T-helper 2 cell treated with Interferon-gamma antibody and Interleukin-4, amounts not matched to agents 100 ng/mL and 5 ng/mL, for 36 hours (primary cell): ENCODE data around the gene ARHGAP42. TPM values are rescaled to one million over a fixed set of nuclear protein-coding genes. Genes with fewer than 3 reads are reported as not detected.

Experiments used
- intact Hi-C: fragments of 100-400 bp; cut with micrococcal nuclease; formaldehyde crosslinking; loops from one replicate; pipeline ENCODE4 v1.15.1; 2023
- total RNA-seq: library from RNA; stranded (reverse); gene quantifications from 2 replicates; pipeline ENCODE4 v1.2.3, GENCODE V29; 2022

The ARHGAP42 gene
- total RNA-seq, 1 donor from 2014 or later, result 0.16 TPM

DNA sequence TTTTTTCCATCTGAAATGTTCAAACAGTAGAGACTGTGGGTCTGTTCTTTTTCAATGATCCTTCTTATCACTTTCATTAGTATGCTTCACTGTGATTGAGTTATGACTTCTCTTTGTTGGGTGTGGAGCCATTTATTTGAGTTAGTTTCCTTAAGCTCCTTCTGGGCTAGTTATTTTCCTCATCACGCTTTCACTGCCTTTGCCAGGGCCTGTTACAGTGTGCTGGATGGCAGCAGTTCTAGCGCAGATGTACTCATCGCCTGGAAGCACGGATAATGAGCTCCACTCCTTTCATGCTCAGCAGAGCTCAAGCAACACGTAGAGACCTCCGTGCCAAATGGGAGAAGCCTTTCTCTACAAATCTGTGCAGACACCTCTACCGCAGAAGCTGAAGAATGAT lies 7.0 kb upstream of the ARHGAP42 start:
- intact Hi-C loops, result loop anchor here (5.0 to 10.0 kb wide), 2 partner anchors 175 to 252 kb away; no protein-coding TSS in a partner anchor

GRCh38 chr11:100681064-100681502 lies 6.0 kb upstream of the ARHGAP42 start:
- intact Hi-C loops, result loop anchor here (5.0 to 10.0 kb wide), 2 partner anchors 174 to 251 kb away; no protein-coding TSS in a partner anchor

DNA sequence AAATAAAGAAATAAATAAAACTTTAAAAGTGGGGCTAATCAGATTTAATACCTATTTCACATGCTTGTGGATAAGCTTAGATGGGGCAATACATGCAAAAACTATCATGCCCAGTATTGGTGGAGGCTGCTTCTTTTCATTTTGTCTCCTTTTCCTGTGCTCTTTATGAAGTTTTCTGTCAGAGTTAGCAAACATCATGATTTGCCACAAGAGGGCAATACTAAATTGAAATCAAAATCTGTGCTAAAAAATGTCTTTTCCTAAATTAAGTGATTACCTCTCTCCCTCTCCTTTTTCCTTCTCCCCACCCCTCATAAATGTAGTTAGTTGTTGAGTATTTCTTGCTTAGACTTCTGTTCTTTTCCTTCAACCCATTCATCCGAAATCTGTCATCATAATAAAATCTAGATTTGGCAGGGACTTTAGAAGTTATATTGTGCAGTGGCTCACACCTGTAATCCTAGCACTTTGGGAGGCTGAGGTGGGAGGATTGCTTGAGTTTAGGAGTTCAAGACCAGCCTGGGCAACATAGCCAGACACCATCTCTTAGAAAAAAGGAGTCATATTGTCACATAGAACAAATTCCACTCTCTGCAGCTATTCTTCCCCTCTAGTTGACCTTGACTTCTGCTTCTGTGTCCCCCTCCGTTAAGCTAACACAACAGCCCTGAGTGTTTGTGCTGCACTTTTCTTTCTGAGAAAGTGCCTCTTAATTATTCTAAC lies 4.7 kb upstream of the ARHGAP42 start:
- intact Hi-C loops, result loop anchor here (5.0 to 10.0 kb wide), 2 partner anchors 172 to 250 kb away; no protein-coding TSS in a partner anchor

DNA sequence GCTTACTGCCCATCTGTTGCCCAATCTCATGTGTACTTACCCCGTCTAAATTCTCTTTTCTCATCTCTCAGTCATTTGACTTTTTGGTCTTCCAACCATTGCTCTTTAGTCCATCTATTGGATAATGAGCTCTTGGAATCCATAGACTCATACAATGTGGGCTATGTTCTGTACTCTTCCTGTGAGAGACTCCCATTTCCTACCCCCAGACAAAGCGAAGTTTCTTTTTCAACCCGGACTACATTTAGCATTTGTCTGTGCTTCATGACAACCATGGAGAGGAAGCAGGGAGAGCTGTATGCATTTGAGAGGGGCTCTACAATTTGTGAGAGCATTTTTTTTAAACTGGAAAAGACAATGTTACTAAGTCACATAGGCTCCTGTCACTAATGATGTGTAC lies 4.0 kb upstream of the ARHGAP42 start:
- intact Hi-C loops, result loop anchor here (5.0 to 10.0 kb wide), 2 partner anchors 172 to 249 kb away; no protein-coding TSS in a partner anchor

- intact Hi-C loops, result loop anchor here (5.0 to 10.0 kb wide), 2 partner anchors 170 to 248 kb away; no protein-coding TSS in a partner anchor
Measured at GRCh38 chr11:100684101-100685065, 2.7 kb upstream of the ARHGAP42 start.

- intact Hi-C loops, result loop anchor here (10.0 kb wide), 1 partner anchor 168 kb away; no protein-coding TSS in a partner anchor
Measured at GRCh38 chr11:100686476-100687053, 523 bp upstream of the ARHGAP42 start.

- intact Hi-C loops, result loop anchor here (10.0 kb wide), 1 partner anchor 167 kb away; no protein-coding TSS in a partner anchor
Measured at GRCh38 chr11:100687630-100688395, 725 bp downstream of the ARHGAP42 start.

DNA sequence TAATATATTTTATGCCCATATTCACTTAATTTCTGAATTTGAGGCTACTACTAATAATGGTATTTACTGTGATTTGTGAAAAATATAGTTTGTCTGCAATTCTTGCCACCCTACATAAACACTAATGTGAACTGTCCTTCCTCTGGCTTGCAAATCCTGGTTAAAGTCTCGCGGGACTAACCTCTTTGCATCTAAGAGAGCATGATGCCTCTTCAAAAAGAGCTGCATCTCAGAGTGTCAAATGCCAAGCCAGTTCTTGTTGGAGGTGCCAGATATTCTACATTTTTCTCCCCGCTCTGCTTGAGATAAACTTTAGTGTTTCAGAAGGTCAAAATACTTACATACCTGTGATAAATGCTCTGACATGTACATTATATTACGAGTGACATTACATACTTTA lies 2.1 kb downstream of the ARHGAP42 start:
- intact Hi-C loops, result loop anchor here (10.0 kb wide), 1 partner anchor 166 kb away; no protein-coding TSS in a partner anchor

DNA sequence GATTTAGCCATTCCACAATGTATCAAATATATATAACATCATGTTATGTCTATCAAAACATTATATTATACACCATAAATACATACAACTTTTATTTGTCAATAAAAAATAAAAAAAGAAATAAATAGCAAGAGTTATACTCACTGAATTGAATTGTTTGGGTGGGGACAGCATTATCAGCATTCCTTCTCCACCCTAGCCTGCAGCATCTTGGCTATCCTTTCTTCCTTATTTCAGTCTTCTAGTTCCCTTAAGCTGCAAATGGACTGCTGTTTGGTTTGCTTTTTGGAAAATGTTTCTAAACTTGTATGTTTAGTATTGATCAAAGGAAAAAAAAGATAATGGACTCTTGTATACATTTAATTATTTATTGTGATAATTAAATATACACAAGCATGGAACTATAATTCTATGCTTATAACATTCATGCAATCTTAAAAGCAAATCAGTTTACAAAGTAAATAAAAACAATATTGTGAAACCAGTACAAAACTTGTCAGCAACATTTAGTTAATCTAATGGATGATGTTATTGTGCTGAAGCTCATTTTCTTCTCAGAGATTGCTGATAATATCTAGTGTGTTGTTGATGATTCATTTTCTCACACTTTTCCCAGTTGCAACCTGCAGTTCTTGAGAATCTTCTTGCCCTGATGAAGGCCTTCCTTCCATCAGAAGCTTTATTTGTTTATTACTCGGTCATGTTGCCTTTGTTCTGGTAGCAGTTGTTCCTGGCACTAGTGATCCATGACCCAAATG lies 5.0 kb downstream of the ARHGAP42 start:
- intact Hi-C loops, result no loop called here

- intact Hi-C loops, result no loop called here
Measured at GRCh38 chr11:100695911-100696310, 8.8 kb downstream of the ARHGAP42 start.

DNA sequence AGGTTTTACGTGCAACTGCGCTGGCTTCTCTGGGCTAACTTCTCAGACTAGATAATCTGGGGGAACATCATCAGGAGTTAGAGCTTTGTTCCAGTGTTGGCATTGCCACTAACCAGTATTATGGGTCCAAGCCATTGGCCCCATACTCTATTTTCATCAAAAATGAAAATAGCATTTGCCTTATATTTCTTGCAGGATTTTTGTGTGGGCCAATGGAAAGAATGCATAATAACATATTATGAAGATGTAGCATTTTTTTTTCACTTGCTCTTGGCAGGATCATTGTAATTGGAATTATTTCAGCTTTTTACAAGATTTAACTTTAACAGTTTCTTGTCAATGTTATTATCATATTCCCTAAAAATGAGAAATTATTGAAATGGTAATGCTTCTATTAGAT lies 16.1 kb downstream of the ARHGAP42 start:
- intact Hi-C loops, result no loop called here

GRCh38 chr11:100703801-100704575 lies 16.9 kb downstream of the ARHGAP42 start:
- intact Hi-C loops, result no loop called here

DNA sequence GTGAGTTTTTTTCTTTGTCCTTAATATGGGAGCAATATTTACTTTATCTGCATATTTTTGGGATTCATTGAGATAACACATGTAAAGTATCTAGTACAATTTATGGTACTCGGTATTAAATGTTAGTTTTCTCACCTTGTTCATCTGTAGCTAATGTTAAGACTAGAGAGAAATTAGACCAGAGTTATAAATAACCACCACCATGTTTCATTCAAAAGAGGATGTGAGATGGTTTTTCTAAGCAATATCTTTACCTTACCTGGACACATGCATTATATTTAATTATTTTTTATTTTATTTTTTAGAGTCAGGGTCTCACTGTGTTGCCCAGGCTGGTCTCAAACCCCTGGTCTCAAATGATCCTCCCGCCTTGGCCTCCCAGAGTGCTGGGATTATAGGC lies 18.4 kb downstream of the ARHGAP42 start:
- intact Hi-C loops, result no loop called here

DNA sequence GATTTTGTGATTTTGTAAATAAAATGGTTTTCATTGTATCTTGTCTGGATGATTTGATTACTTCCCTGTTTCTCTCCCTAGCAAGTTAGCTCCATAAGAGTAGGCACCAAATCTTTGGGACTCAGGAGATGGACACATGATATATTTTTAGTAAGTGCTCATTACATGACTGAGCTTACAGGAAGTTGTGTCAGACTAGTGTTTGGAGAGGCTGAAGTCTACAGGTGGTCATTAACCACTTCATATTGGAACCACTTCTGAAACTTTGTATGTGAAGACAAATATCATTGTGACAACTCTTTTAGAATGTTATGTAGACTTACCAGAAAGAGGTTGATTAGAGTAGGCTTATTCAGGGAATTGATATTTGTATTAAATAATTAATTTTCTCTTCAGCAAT lies 19.1 kb downstream of the ARHGAP42 start:
- intact Hi-C loops, result no loop called here

DNA sequence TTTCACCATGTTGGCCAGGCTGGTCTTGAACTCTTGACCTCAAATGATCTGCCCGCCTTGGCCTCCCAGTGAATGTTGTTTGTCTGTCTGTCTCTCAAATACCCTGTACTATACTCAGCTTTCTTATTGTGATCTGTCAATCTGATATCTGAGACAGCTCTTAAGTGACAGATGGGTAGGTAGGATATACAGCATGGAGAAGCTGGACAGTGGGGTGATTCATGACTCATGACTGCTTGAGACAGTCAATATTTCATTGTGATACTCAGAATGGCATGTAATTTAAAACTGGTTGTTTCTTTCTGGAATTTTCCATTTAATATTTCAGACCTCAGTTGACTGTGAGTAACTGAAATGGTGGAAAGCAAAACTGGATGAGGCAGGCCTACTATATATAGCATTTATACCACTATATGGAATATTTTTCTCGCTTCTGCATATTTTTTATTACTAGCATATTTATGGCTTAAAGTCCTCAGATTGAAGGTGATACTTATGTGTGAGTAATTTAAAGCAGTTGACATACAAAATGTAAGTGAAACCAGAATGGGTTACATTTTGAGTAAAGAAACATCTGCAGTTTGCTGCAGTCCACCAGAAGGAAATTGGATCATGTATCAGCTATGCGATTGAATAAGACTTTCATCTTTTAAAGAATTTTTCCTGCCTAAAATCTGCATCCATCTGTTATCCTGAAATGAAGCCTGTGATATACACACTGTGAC lies 22.3 kb downstream of the ARHGAP42 start:
- intact Hi-C loops, result no loop called here

GRCh38 chr11:100711984-100712383 lies 24.9 kb downstream of the ARHGAP42 start:
- intact Hi-C loops, result no loop called here

DNA sequence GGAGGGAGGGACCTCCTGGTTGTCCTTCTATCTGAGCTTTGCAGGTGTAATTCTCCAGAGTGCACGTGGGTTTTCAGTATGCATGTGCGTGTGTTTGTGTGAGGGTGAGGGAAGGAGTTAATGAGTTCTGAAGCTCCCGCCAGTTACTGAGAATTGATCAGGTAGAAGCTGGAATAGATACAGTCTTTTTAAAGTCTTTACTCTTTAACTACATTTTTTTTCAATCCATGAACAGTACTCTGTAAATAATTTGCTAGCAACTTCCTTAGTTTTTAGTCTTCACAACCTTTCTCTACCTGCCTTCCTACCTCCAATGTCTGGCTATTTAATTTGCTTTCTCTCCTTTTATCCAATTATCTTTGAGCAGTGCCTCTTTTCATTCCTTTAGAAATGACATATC lies 25.5 kb downstream of the ARHGAP42 start:
- intact Hi-C loops, result no loop called here

DNA sequence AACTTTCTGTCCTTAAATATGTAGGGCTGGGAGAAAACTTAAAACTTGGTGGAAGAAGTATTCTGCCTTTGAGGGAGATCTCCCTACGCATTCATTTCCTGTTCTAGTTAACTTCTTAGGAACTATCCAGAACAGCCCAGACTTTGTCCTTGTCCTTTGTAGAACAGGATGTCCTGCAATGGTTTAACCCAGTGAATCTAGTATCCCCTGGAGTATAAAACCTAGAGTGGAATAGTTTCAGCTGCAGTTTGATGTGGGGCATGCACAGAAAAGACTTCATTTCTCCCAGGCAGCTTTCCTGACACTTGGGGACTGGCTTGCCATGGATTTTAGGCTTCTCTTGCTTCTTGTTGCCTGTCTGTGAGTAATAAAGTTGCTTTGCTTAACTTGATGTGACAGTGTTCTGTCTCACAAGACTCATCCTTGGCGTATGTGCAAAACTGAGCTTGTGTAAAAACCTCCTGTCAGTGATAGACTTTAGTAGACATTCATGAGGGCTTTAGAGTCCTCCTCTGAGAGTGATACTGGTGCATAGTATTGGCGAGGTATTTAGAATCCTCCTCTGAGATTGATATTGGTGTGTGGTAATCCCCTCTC lies 28.2 kb downstream of the ARHGAP42 start:
- intact Hi-C loops, result no loop called here
